Osteoblast (primary cell): ENCODE results near the gene COL15A1. TPM values are rescaled to one million over a fixed set of nuclear protein-coding genes. Genes with fewer than 3 reads are reported as not detected.

Source experiments
- DNase-seq: peaks from one replicate; pipeline ENCODE4 v3.0.0; 2011; ENCODE audit warnings: low spot score, mixed read lengths; ENCODE audit not compliant: insufficient read length; ENCODE audit errors: missing footprints
- H2AFZ ChIP-seq: 2 replicates; pipeline ENCODE4 v1.6.0; 2011; ENCODE audit warnings: mild to moderate bottlenecking, low read length
- H3K27ac ChIP-seq: 2 replicates; pipeline ENCODE4 v1.5.1; 2011; ENCODE audit warnings: mild to moderate bottlenecking, low read depth, low read length, moderate library complexity
- H3K27me3 ChIP-seq: 2 replicates; pipeline ENCODE4 v1.6.0; 2012; ENCODE audit warnings: mild to moderate bottlenecking, control low read depth, inconsistent platforms, low read length, moderate library complexity; ENCODE audit not compliant: insufficient read depth
- H3K36me3 ChIP-seq: 2 replicates; pipeline ENCODE4 v1.5.1; 2011; ENCODE audit warnings: mild to moderate bottlenecking, low read length, control low read depth, moderate library complexity; ENCODE audit not compliant: insufficient read depth
- H3K4me1 ChIP-seq: 2 replicates; pipeline ENCODE4 v1.5.1; 2011; ENCODE audit warnings: mild to moderate bottlenecking, low read length, control low read depth, moderate library complexity; ENCODE audit not compliant: insufficient read depth
- H3K4me2 ChIP-seq: 2 replicates; pipeline ENCODE4 v1.6.0; 2011; ENCODE audit warnings: mild to moderate bottlenecking, low read length; ENCODE audit not compliant: insufficient read depth
- H3K4me3 ChIP-seq: fragments of 200-600 bp; sonication (generic); 3 replicates; pipeline ENCODE4 v1.5.1; 2012; ENCODE audit warnings: mild to moderate bottlenecking, low read length, inconsistent platforms; ENCODE audit not compliant: insufficient read depth
- H3K79me2 ChIP-seq: 2 replicates; pipeline ENCODE4 v1.6.0; 2012; ENCODE audit warnings: mild to moderate bottlenecking, low read length, control low read depth, inconsistent platforms; ENCODE audit not compliant: insufficient read depth
- H3K9me3 ChIP-seq: 2 replicates; pipeline ENCODE4 v1.5.1; 2011; ENCODE audit warnings: low read depth, low read length, control low read depth
- H4K20me1 ChIP-seq: 2 replicates; pipeline ENCODE4 v1.6.0; 2012; ENCODE audit warnings: mild to moderate bottlenecking, low read length, control low read depth; ENCODE audit not compliant: insufficient read depth
- total RNA-seq: library from RNA; depleted of rRNA; stranded (reverse); fragments of >200 nt; gene quantifications from 2 replicates; pipeline ENCODE4 v1.2.3, GENCODE V29; 2012
- TF ChIP-seq, protein P1 (sequence below): IDR thresholded peaks from 2 replicates; pipeline ENCODE4 v1.5.1; 2011; ENCODE audit warnings: mild to moderate bottlenecking, low read depth, low read length, moderate library complexity; ENCODE audit errors: extremely low read depth

Gene COL15A1
- total RNA-seq, 1 donor = 29.3 TPM

DNA sequence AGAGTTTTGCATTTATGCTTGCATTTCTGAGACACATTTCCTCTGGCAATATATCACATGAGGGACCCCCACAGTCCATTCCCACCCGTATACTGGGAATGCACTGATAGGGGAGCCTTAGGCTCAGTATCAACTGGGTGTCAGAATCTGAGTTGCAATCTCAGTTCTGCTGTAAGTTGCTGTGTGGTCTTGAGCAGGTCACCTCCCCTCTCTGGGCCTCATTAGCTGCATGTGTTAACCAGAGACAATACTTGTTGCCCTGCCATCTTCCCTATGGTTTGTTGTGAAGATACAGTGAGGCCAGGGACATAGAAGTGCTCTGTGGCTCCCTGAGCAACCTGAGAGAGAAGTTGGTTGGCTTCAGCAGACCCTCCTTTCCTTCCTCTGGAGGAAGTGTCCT is 105.5 kb downstream of the COL15A1 start:
- Histone ChIP-seq H2AFZ (no peak overlapping the region), H3K36me3 (no peaks in the 10 kb centered on the region), H3K4me2 (no peak overlapping the region), H3K79me2 (no peaks in the 10 kb centered on the region), H3K9me3 (peaks cover 11% of the 10 kb centered on the region), H4K20me1 (no peaks in the 10 kb centered on the region), H3K4me1 (peaks cover 28% of the 10 kb centered on the region), H3K27ac (no peak overlapping the region), H3K4me3 (no peak overlapping the region), H3K27me3 (no peaks in the 10 kb centered on the region)
- TF ChIP-seq, protein P1, sequence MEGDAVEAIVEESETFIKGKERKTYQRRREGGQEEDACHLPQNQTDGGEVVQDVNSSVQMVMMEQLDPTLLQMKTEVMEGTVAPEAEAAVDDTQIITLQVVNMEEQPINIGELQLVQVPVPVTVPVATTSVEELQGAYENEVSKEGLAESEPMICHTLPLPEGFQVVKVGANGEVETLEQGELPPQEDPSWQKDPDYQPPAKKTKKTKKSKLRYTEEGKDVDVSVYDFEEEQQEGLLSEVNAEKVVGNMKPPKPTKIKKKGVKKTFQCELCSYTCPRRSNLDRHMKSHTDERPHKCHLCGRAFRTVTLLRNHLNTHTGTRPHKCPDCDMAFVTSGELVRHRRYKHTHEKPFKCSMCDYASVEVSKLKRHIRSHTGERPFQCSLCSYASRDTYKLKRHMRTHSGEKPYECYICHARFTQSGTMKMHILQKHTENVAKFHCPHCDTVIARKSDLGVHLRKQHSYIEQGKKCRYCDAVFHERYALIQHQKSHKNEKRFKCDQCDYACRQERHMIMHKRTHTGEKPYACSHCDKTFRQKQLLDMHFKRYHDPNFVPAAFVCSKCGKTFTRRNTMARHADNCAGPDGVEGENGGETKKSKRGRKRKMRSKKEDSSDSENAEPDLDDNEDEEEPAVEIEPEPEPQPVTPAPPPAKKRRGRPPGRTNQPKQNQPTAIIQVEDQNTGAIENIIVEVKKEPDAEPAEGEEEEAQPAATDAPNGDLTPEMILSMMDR = no peak
- no peak for DNase-seq

GRCh38 chr9:99049641-99050040 is 105.9 kb downstream of the COL15A1 start:
- no peak overlapping the region for H2AFZ ChIP-seq
- no peaks in the 10 kb centered on the region for H3K36me3 ChIP-seq
- peak overlapping the region; percentile 47 for H3K27ac ChIP-seq
- no peak overlapping the region for H3K4me3 ChIP-seq
- H4K20me1 ChIP-seq = no peaks in the 10 kb centered on the region
- H3K4me1 ChIP-seq = peaks cover 31% of the 10 kb centered on the region
- TF ChIP-seq, protein P1 = no peak
- H3K4me2 ChIP-seq = no peak overlapping the region
- H3K9me3 ChIP-seq = peaks cover 7% of the 10 kb centered on the region
- no peaks in the 10 kb centered on the region for H3K27me3 ChIP-seq
- DNase-seq = no peak
- H3K79me2 ChIP-seq = no peaks in the 10 kb centered on the region

GRCh38 chr9:99050292-99050911 is 106.7 kb downstream of the COL15A1 start:
- H2AFZ ChIP-seq = no peak overlapping the region
- H3K4me1 ChIP-seq = peaks cover 36% of the 10 kb centered on the region
- peak; percentile 86 for DNase-seq
- H3K4me3 ChIP-seq = no peak overlapping the region
- no peak overlapping the region for H3K4me2 ChIP-seq
- no peaks in the 10 kb centered on the region for H3K79me2 ChIP-seq
- H3K27me3 ChIP-seq = no peaks in the 10 kb centered on the region
- H4K20me1 ChIP-seq = no peaks in the 10 kb centered on the region
- TF ChIP-seq, protein P1 = no peak
- H3K36me3 ChIP-seq = no peaks in the 10 kb centered on the region
- H3K9me3 ChIP-seq = peaks cover 1% of the 10 kb centered on the region
- H3K27ac ChIP-seq = peak overlapping the region; percentile 47

GRCh38 chr9:99050924-99051323 is 107.2 kb downstream of the COL15A1 start:
- Histone ChIP-seq H3K36me3 (no peaks in the 10 kb centered on the region), H3K9me3 (no peaks in the 10 kb centered on the region), H3K79me2 (no peaks in the 10 kb centered on the region), H3K4me3 (no peak overlapping the region), H4K20me1 (no peaks in the 10 kb centered on the region), H3K27ac (peak overlapping the region; percentile 47), H2AFZ (no peak overlapping the region), H3K27me3 (no peaks in the 10 kb centered on the region), H3K4me2 (no peak overlapping the region), H3K4me1 (peaks cover 36% of the 10 kb centered on the region)
- no peak for DNase-seq
- TF ChIP-seq, protein P1 = no peak
